ENCODE results near the gene ZNF579. TPM values are rescaled to one million over a fixed set of nuclear protein-coding genes. Genes with fewer than 3 reads are reported as not detected.

ZNF579 gene
- polyA plus RNA-seq, 2 of the 4 experiments (the other 2 are of a cell fraction) = 6.5 to 16.2 TPM

- 96% methylated on average over 9 of the region's 9 CpGs for WGBS (ENCODE audit: missing lambda C conversion rate)
- H3K9me3 ChIP-seq = no peaks in the 10 kb centered on the region
- ChIA-PET CTCF (interaction anchor here (0.6 to 16.7 kb wide), 5 partner anchors 9 to 87 kb away, joined by 3 to 348 read pairs (median 3); no protein-coding TSS in a partner anchor), POLR2A (interaction anchor here (1.4 kb wide), 2 partner anchors 81 to 93 kb away, joined by 4 to 7 read pairs; no protein-coding TSS in a partner anchor)
- FAIRE-seq (no peak), DNase-seq (ENCODE audit: low read depth in 1 of 2, low spot score in 1 of 2) (no peak), ATAC-seq (no peak)
- TF ChIP-seq ZSCAN20 (CRISPR knock-in tag; IDR thresholded peaks at IDR 0.05) (no peak), FOSB (CRISPR knock-in tag; IDR thresholded peaks at IDR 0.05) (no peak), ZNF302 (CRISPR knock-in tag; IDR thresholded peaks at IDR 0.05) (no peak), EP300 (IDR thresholded peaks at IDR 0.05) (no peak), POLR2A (IDR thresholded peaks at IDR 0.05; ENCODE audit: low read length) (no peak), EHF (CRISPR knock-in tag; IDR thresholded peaks at IDR 0.05) (no peak), MAZ (IDR thresholded peaks at IDR 0.05; ENCODE audit: borderline replicate concordance, low read depth, low read length) (no peak), CHD4 (IDR thresholded peaks at IDR 0.05; ENCODE audit: borderline replicate concordance) (no peak), JUNB (IDR thresholded peaks at IDR 0.05) (no peak), FOSL2 (IDR thresholded peaks at IDR 0.05) (no peak), FOSL2 (CRISPR knock-in tag; IDR thresholded peaks at IDR 0.05) (no peak), EHMT2 (IDR thresholded peaks at IDR 0.05; ENCODE audit: low read depth) (no peak), SMC3 (IDR thresholded peaks at IDR 0.05) (no peak), KDM5A (IDR thresholded peaks at IDR 0.05) (no peak)
- TF ChIP-seq, protein P1, sequence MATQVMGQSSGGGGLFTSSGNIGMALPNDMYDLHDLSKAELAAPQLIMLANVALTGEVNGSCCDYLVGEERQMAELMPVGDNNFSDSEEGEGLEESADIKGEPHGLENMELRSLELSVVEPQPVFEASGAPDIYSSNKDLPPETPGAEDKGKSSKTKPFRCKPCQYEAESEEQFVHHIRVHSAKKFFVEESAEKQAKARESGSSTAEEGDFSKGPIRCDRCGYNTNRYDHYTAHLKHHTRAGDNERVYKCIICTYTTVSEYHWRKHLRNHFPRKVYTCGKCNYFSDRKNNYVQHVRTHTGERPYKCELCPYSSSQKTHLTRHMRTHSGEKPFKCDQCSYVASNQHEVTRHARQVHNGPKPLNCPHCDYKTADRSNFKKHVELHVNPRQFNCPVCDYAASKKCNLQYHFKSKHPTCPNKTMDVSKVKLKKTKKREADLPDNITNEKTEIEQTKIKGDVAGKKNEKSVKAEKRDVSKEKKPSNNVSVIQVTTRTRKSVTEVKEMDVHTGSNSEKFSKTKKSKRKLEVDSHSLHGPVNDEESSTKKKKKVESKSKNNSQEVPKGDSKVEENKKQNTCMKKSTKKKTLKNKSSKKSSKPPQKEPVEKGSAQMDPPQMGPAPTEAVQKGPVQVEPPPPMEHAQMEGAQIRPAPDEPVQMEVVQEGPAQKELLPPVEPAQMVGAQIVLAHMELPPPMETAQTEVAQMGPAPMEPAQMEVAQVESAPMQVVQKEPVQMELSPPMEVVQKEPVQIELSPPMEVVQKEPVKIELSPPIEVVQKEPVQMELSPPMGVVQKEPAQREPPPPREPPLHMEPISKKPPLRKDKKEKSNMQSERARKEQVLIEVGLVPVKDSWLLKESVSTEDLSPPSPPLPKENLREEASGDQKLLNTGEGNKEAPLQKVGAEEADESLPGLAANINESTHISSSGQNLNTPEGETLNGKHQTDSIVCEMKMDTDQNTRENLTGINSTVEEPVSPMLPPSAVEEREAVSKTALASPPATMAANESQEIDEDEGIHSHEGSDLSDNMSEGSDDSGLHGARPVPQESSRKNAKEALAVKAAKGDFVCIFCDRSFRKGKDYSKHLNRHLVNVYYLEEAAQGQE (IDR thresholded peaks at IDR 0.05) = no peak
- TF ChIP-seq, protein P2, sequence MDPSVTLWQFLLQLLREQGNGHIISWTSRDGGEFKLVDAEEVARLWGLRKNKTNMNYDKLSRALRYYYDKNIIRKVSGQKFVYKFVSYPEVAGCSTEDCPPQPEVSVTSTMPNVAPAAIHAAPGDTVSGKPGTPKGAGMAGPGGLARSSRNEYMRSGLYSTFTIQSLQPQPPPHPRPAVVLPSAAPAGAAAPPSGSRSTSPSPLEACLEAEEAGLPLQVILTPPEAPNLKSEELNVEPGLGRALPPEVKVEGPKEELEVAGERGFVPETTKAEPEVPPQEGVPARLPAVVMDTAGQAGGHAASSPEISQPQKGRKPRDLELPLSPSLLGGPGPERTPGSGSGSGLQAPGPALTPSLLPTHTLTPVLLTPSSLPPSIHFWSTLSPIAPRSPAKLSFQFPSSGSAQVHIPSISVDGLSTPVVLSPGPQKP (IDR thresholded peaks at IDR 0.05; ENCODE audit: low read depth, low read length) = no peak
- TF ChIP-seq, protein P3, sequence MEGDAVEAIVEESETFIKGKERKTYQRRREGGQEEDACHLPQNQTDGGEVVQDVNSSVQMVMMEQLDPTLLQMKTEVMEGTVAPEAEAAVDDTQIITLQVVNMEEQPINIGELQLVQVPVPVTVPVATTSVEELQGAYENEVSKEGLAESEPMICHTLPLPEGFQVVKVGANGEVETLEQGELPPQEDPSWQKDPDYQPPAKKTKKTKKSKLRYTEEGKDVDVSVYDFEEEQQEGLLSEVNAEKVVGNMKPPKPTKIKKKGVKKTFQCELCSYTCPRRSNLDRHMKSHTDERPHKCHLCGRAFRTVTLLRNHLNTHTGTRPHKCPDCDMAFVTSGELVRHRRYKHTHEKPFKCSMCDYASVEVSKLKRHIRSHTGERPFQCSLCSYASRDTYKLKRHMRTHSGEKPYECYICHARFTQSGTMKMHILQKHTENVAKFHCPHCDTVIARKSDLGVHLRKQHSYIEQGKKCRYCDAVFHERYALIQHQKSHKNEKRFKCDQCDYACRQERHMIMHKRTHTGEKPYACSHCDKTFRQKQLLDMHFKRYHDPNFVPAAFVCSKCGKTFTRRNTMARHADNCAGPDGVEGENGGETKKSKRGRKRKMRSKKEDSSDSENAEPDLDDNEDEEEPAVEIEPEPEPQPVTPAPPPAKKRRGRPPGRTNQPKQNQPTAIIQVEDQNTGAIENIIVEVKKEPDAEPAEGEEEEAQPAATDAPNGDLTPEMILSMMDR (IDR thresholded peaks at IDR 0.05) = no peak
- no peak overlapping the region for H3K4me3 ChIP-seq
- H3K4me2 ChIP-seq = peak overlapping the region; percentile 43
- H3K27ac ChIP-seq = no peak overlapping the region
- peaks cover 15% of the 10 kb centered on the region for H3K4me1 ChIP-seq
These were observed 17.4 kb upstream of the ZNF579 start for GRCh38 chr19:55598034-55598433.

DNA sequence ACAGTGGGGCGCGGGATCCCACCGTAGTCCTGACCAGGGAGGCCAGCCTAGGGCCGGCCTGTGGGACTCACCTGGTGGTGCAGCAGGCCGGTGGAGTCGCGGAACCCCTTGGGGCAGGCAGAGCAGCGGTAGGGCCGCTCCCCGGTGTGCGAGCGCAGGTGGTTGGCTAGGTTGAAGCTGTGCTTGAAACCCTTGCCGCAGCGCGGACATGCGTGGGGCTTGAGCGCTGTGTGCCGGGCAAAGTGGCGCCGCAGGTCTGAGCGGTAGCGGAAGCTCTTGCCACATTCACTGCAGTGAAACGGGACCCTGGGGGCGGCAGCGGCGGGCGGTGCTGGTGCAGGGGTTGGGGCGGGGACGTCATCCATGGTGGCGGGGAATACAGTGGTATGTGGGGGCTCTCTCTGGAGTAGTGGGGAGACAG lies 16.9 kb upstream of the ZNF579 start:
- Histone ChIP-seq H3K9me3 (no peaks in the 10 kb centered on the region), H3K4me1 (peaks cover 15% of the 10 kb centered on the region), H3K4me3 (no peak overlapping the region), H3K4me2 (no peak overlapping the region), H3K27ac (no peak overlapping the region)
- TF ChIP-seq ESRRA (IDR thresholded peaks at IDR 0.05; ENCODE audit: borderline replicate concordance, low read length) (no peak), PHF8 (IDR thresholded peaks at IDR 0.05; ENCODE audit: borderline replicate concordance, low read depth) (no peak), KDM5A (IDR thresholded peaks at IDR 0.05) (no peak), TFCP2L1 (CRISPR knock-in tag; IDR thresholded peaks at IDR 0.05) (no peak), CBX2 (IDR thresholded peaks at IDR 0.05; ENCODE audit: borderline replicate concordance, low read depth) (no peak), ZNF302 (CRISPR knock-in tag; IDR thresholded peaks at IDR 0.05) (no peak), FOSB (CRISPR knock-in tag; IDR thresholded peaks at IDR 0.05) (no peak), SREBF2 (IDR thresholded peaks at IDR 0.05) (no peak), FOXS1 (CRISPR knock-in tag; IDR thresholded peaks at IDR 0.05) (no peak), HEYL (CRISPR knock-in tag; IDR thresholded peaks at IDR 0.05) (no peak), POLR2A (IDR thresholded peaks at IDR 0.05; ENCODE audit: low read length) (no peak), SMC3 (IDR thresholded peaks at IDR 0.05) (no peak)
- DNase-seq (ENCODE audit: low read depth in 1 of 2, low spot score in 1 of 2) (no peak), FAIRE-seq (no peak), ATAC-seq (no peak)
- CTCF ChIA-PET = interaction anchor here (0.6 to 16.7 kb wide), 5 partner anchors 9 to 87 kb away, joined by 3 to 348 read pairs (median 3); no protein-coding TSS in a partner anchor
- WGBS (ENCODE audit: missing lambda C conversion rate) = 96% methylated on average over 30 of the region's 30 CpGs
- POLR2A ChIA-PET = no interaction called here

Data from A549 (cell line).